Progenitor cell of endocrine pancreas (in vitro differentiated cells): ENCODE measurements around the gene DES. TPM values are rescaled to one million over a fixed set of nuclear protein-coding genes. Genes with fewer than 3 reads are reported as not detected.
"Not testable (repeated sequence)": the region's sequence is repeated elsewhere in the genome, so short reads cannot be mapped to it uniquely, and the experiment has no call there.

Experiments used
- DNase-seq: peaks from one replicate; pipeline ENCODE4 v3.0.0; 2021; ENCODE audit warnings: low spot score; ENCODE audit not compliant: unreplicated experiment
- H3K27ac Mint-ChIP-seq: 2 replicates; pipeline ENCODE4 v1.8.0; 2021; ENCODE audit warnings: mild to moderate bottlenecking, moderate library complexity, mixed read lengths
- H3K27me3 Mint-ChIP-seq: 2 replicates; pipeline ENCODE4 v1.8.0; 2021; ENCODE audit warnings: mixed read lengths
- H3K36me3 Mint-ChIP-seq: 2 replicates; pipeline ENCODE4 v1.8.0; 2022; ENCODE audit warnings: mixed read lengths; ENCODE audit not compliant: insufficient read depth
- H3K4me1 Mint-ChIP-seq: 2 replicates; pipeline ENCODE4 v1.8.0; 2021; ENCODE audit warnings: low read depth, mixed read lengths
- H3K4me3 Mint-ChIP-seq: 2 replicates; pipeline ENCODE4 v1.8.0; 2021; ENCODE audit warnings: low read depth, mild to moderate bottlenecking, moderate library complexity, mixed read lengths
- H3K9me3 Mint-ChIP-seq: 2 replicates; pipeline ENCODE4 v1.8.0; 2021; ENCODE audit warnings: low read depth, mixed read lengths
- total RNA-seq: library from RNA; stranded (reverse); gene quantifications from 2 replicates; pipeline ENCODE4 v1.2.1, GENCODE V29; 2021
- TF ChIP-seq, protein P1 (sequence below): fragments of 200-600 bp; sonication (generic); IDR thresholded peaks from one replicate; pipeline ENCODE4 v1.5.0; 2021; ENCODE audit warnings: antibody characterized with exemption, mild to moderate bottlenecking; ENCODE audit not compliant: unreplicated experiment

DES gene
- total RNA-seq, 1 donor from 2014 or later = not detected

DNA sequence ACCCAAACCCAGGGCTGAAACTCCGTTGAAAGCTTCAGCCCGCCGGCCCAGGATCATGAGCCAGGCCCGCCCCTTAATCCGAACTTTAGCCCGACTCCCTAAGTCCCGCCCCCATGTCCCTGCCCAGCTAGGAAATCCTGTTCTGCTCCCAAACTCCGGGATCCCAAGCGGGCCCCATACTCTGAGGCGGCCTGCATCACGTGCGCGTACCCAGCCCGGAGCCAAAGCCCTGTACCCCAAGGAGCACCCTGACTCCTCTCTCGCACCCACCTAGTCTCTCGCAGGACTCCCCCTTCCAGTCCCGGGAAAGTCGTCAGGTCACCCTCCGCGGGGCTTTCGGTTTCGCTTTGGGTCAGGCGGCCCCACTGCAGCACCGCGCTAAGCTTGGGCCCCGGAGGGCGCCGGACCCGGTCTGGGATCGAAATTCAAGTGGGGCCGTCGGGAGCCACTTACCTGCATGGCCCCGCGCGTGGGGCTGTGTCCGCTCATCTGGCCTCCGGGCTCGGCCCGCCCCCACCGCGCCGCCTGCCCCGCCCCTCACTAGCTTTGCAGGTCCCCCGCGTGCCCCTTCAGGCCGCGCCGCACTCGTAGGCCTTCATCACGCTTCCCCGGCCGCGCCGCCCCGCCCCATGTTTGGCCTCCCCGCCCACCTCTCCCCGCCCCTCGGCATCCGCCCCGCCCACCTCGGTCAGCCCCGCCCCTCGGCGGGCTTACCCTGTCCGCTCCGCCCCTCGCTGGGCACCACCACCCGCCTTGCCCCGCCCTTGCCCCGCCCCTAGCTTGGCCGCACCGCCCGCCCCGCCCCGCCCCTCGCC, 30.7 kb upstream of the DES start, which contains the start of gene DNPEP:
Gene DNPEP, minus strand, starts transcription at position 607 of the 815 bp plus-strand sequence. Its CDS starts 118 bp downstream, at position 489.
- TF ChIP-seq, protein P1, sequence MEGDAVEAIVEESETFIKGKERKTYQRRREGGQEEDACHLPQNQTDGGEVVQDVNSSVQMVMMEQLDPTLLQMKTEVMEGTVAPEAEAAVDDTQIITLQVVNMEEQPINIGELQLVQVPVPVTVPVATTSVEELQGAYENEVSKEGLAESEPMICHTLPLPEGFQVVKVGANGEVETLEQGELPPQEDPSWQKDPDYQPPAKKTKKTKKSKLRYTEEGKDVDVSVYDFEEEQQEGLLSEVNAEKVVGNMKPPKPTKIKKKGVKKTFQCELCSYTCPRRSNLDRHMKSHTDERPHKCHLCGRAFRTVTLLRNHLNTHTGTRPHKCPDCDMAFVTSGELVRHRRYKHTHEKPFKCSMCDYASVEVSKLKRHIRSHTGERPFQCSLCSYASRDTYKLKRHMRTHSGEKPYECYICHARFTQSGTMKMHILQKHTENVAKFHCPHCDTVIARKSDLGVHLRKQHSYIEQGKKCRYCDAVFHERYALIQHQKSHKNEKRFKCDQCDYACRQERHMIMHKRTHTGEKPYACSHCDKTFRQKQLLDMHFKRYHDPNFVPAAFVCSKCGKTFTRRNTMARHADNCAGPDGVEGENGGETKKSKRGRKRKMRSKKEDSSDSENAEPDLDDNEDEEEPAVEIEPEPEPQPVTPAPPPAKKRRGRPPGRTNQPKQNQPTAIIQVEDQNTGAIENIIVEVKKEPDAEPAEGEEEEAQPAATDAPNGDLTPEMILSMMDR = no peak
- DNase-seq = peak; percentile 93
- Mint-ChIP-seq H3K36me3 (peaks cover 8% of the 10 kb centered on the region), H3K9me3 (no peaks in the 10 kb centered on the region), H3K27ac (peak within 1 kb of the TSS; percentile 95), H3K27me3 (no peaks in the 10 kb centered on the region), H3K4me3 (peak within 1 kb of the TSS; percentile 89), H3K4me1 (peaks cover 3% of the 10 kb centered on the region)

DNA sequence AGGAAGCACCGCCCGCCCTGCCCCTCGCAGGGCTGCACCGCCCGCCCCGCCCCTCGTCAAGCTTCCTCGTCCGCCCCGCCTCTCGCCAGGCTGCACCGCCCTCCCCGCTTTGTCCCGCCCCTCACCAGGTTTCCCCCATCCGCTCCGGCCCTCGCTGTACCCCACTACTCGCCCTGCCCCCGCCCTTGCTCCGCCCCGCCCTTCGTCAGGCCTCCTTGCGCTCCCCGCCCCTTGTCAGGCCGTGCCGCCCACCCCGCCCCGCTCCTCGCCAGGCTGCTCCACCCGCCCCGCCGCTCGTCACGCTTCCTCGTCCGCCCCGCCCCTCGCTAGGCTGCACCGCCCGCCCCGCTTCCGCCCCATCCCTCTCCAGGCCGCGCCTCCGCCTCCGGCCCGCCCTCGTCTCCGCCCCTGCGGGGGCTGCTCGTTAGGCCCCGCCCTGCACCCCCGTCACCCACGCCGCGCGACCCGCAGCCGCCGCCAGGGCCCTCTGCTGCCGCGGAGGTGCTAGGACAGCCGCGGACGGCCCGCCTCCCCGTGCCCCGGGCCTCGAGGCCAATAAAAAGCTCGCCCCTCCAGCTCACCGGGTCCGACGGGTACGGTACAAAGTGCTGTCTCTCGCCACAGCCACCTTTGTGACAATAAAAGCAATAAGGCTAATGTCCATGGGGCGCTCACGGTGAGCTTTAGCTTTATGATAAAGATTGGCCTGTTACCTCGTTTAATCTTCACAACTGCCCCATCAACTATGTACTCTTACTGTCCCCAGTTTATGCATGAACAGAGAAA, 29.9 kb upstream of the DES start:
- H3K4me3 Mint-ChIP-seq = peak overlapping the region; percentile 71
- TF ChIP-seq, protein P1 = peak; percentile 58
- H3K27me3 Mint-ChIP-seq = no peaks in the 10 kb centered on the region
- DNase-seq = peak; percentile 97
- H3K36me3 Mint-ChIP-seq = peaks cover 8% of the 10 kb centered on the region
- peaks cover 3% of the 10 kb centered on the region for H3K4me1 Mint-ChIP-seq
- no peaks in the 10 kb centered on the region for H3K9me3 Mint-ChIP-seq
- peak overlapping the region; percentile 76 for H3K27ac Mint-ChIP-seq

DNA sequence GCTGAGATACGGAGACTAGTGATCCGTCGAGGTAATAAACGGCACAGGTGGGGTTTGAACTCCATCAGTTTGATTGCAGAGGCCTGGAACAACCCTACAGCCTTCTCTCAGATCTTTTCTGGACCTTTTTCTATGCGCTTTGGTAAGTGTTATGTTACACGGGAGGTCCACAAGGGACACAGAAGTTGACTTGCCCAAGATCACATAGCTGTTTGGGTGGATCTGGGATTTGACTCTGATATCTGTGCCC, 29.3 kb upstream of the DES start:
- Mint-ChIP-seq H3K27me3 (no peaks in the 10 kb centered on the region), H3K27ac (peak overlapping the region; percentile 76), H3K36me3 (peaks cover 3% of the 10 kb centered on the region), H3K4me3 (peak overlapping the region; percentile 71), H3K9me3 (no peaks in the 10 kb centered on the region), H3K4me1 (peaks cover 3% of the 10 kb centered on the region)
- DNase-seq = no peak
- TF ChIP-seq, protein P1 = no peak

DNA sequence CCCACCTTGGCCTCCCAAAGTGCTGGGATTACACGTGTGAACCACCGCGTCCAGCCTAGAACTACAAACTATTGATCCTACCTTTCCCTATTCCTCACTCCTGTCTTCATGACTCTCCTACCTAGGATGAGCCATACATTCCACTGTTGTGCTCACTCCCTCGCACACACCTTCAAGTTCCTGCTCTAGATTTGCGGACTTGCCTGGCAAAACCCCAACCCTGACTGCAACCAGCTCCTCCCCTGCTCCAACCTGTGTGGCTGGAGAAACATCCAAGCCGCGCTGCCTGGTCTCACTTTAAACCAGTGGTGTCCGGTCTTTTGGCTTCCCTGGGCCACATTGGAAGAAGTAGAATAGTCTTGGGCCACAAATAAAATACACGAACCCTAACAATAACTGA, 25.4 kb upstream of the DES start:
- TF ChIP-seq, protein P1 = no peak
- H3K9me3 Mint-ChIP-seq = no peaks in the 10 kb centered on the region
- H3K4me3 Mint-ChIP-seq = no peak overlapping the region
- DNase-seq = no peak
- peaks cover 2% of the 10 kb centered on the region for H3K27me3 Mint-ChIP-seq
- no peak overlapping the region for H3K27ac Mint-ChIP-seq
- peaks cover 1% of the 10 kb centered on the region for H3K4me1 Mint-ChIP-seq
- no peaks in the 10 kb centered on the region for H3K36me3 Mint-ChIP-seq

DNA sequence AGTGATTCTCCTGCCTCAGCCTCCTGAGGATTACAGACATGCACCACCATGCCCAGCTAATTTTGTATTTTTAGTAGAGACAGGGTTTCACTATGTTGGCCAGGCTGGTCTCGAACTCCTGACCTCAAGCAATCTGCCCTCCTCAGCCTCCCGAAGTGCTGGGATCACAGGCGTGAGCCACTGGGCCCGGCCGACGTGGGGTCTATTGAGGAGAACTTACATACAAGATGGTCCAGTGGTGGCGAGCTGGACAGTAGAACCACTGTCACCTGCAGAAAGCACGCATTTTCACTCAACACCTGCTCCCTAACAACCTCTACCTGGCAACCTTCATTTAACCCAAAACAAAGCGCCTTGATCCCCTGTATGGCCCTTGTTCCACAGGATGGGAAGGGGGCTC, 23.1 kb upstream of the DES start:
- H3K27ac Mint-ChIP-seq, H3K27me3 Mint-ChIP-seq, H3K4me3 Mint-ChIP-seq, DNase-seq, H3K9me3 Mint-ChIP-seq, H3K36me3 Mint-ChIP-seq: not testable (repeated sequence)
- peaks cover 17% of the 10 kb centered on the region for H3K4me1 Mint-ChIP-seq
